IMR-90 (cell line): ENCODE measurements around the gene ASAP2. TPM values are rescaled to one million over a fixed set of nuclear protein-coding genes. Genes with fewer than 3 reads are reported as not detected.

ENCODE experiments used
- ATAC-seq: fragments of 200-7000 bp; cut with Tn5 transposase; 2 replicates; pipeline ENCODE4 v1.9.1; 2020; ENCODE audit warnings: low read depth, mild to moderate bottlenecking, moderate library complexity
- BruUV-seq: library from RNA; stranded (reverse); fragments of 400-500 nt; replicated peaks from 2 replicates; lab custom pipeline; 2021; lab: Mats Ljungman, UMichigan
- CTCF ChIA-PET: fragments of 300-600 bp; formaldehyde crosslinking; extraction: SDS; loops from one replicate; lab custom pipeline; 2021; ENCODE audit warnings: antibody characterized with exemption; lab: Yijun Ruan, JAX
- POLR2A ChIA-PET: fragments of 300-600 bp; sonication (Branson Sonifier 250); formaldehyde crosslinking; loops from one replicate; lab custom pipeline; 2022; ENCODE audit warnings: antibody characterized with exemption; ENCODE audit not compliant: unreplicated experiment; lab: Charles Lee
- DNase-seq: peaks from one replicate; pipeline ENCODE4 v3.0.0; 2013
- H2AFZ ChIP-seq: replicated peaks from 2 replicates; pipeline ENCODE3; 2013; ENCODE audit warnings: low read length, mild to moderate bottlenecking; ENCODE audit not compliant: poor library complexity
- H2AK5ac ChIP-seq: 2 replicates; pipeline ENCODE4 v1.6.1; 2013; ENCODE audit warnings: low read depth, low read length, inconsistent platforms
- H2AK9ac ChIP-seq: replicated peaks from 2 replicates; pipeline ENCODE3; 2013; ENCODE audit warnings: mild to moderate bottlenecking, low read depth, low read length, moderate library complexity; ENCODE audit not compliant: poor library complexity
- H2BK120ac ChIP-seq: 2 replicates; pipeline ENCODE4 v1.6.1; 2013; ENCODE audit warnings: low read depth, low read length, inconsistent platforms
- H2BK15ac ChIP-seq: 3 replicates; pipeline ENCODE4 v1.6.1; 2013; ENCODE audit warnings: low read depth, low read length, inconsistent platforms
- H2BK20ac ChIP-seq: 2 replicates; pipeline ENCODE4 v1.6.1; 2013; ENCODE audit warnings: low read depth, mild to moderate bottlenecking, inconsistent platforms, low read length, moderate library complexity
- H2BK5ac ChIP-seq: 2 replicates; pipeline ENCODE4 v1.6.1; 2013; ENCODE audit warnings: mild to moderate bottlenecking, low read depth, low read length, inconsistent platforms; ENCODE audit not compliant: poor library complexity, severe bottlenecking
- H3K14ac ChIP-seq: replicated peaks from 2 replicates; pipeline ENCODE4 v1.6.1; 2013; ENCODE audit warnings: low read depth, low read length, inconsistent platforms
- H3K18ac ChIP-seq: 2 replicates; pipeline ENCODE4 v1.6.1; 2013; ENCODE audit warnings: low read depth, low read length, control low read depth
- H3K23ac ChIP-seq: 2 replicates; pipeline ENCODE4 v1.6.1; 2013; ENCODE audit warnings: low read depth, low read length, inconsistent platforms
- H3K27ac ChIP-seq: 2 replicates; pipeline ENCODE4 v1.5.1; 2013; ENCODE audit warnings: mild to moderate bottlenecking, control low read depth, low read length; ENCODE audit not compliant: insufficient read depth
- H3K27me3 ChIP-seq: 2 replicates; pipeline ENCODE4 v1.6.1; 2013; ENCODE audit warnings: low read length; ENCODE audit not compliant: control insufficient read depth, insufficient read depth
- H3K36me3 ChIP-seq: 2 replicates; pipeline ENCODE4 v1.6.1; 2013; ENCODE audit warnings: low read length, mixed read lengths; ENCODE audit not compliant: control insufficient read depth, insufficient read depth
- H3K4ac ChIP-seq: 2 replicates; pipeline ENCODE4 v1.6.1; 2013; ENCODE audit warnings: low read depth, low read length, inconsistent platforms
- H3K4me1 ChIP-seq: 2 replicates; pipeline ENCODE4 v1.6.1; 2013; ENCODE audit warnings: low read length, mixed read lengths; ENCODE audit not compliant: control insufficient read depth, insufficient read depth
- H3K4me2 ChIP-seq: 2 replicates; pipeline ENCODE4 v1.6.1; 2013; ENCODE audit warnings: low read depth, mild to moderate bottlenecking, control low read depth, low read length, moderate library complexity
- H3K4me3 ChIP-seq: 2 replicates; pipeline ENCODE4 v1.5.1; 2013; ENCODE audit warnings: low read depth, mild to moderate bottlenecking, control low read depth, low read length, moderate library complexity; ENCODE audit not compliant: insufficient read depth
- H3K56ac ChIP-seq: 2 replicates; pipeline ENCODE4 v1.6.1; 2013; ENCODE audit warnings: low read length, inconsistent platforms; ENCODE audit not compliant: insufficient read depth; ENCODE audit errors: extremely low read depth
- H3K79me1 ChIP-seq, 2 experiments: 2 replicates each; pipeline ENCODE4 v1.6.1; 2013; ENCODE audit warnings: low read length in 2 of 2, inconsistent platforms in 1 of 2, low read depth in 1 of 2
- H3K9ac ChIP-seq: 2 replicates; pipeline ENCODE4 v1.6.1; 2013; ENCODE audit warnings: low read depth, low read length, control low read depth
- H3K9me1 ChIP-seq: 2 replicates; pipeline ENCODE4 v1.6.1; 2013; ENCODE audit warnings: low read length, inconsistent platforms; ENCODE audit not compliant: insufficient read depth
- H3K9me3 ChIP-seq: 2 replicates; pipeline ENCODE4 v1.6.1; 2013; ENCODE audit warnings: low read length; ENCODE audit not compliant: control insufficient read depth, insufficient read depth
- H4K20me1 ChIP-seq: 2 replicates; pipeline ENCODE4 v1.6.1; 2013; ENCODE audit warnings: low read length, inconsistent platforms; ENCODE audit not compliant: insufficient read depth
- H4K5ac ChIP-seq: 2 replicates; pipeline ENCODE4 v1.6.1; 2013; ENCODE audit warnings: mild to moderate bottlenecking, low read depth, low read length, control low read depth
- H4K8ac ChIP-seq, 2 experiments: 2 replicates each; pipeline ENCODE4 v1.6.1; 2013; ENCODE audit warnings: low read depth in 2 of 2, low read length in 2 of 2, control low read depth in 1 of 2, inconsistent platforms in 1 of 2
- H4K91ac ChIP-seq: 2 replicates; pipeline ENCODE4 v1.6.1; 2013; ENCODE audit warnings: low read depth, low read length, inconsistent platforms; ENCODE audit not compliant: insufficient read depth
- MAFK ChIP-seq: IDR thresholded peaks from 2 replicates; pipeline ENCODE4 v1.6.1; 2012; ENCODE audit warnings: low read depth, low read length, improper control_type of control experiment
- RAD21 ChIP-seq: IDR thresholded peaks from 2 replicates; pipeline ENCODE4 v1.6.1; 2012; ENCODE audit warnings: low read length, improper control_type of control experiment
- WGBS, 2 experiments: methylation state at CpG; one replicate each; pipeline versions ENCODE4 v1.1.5 to v1.1.7; 2013; ENCODE audit warnings: missing lambda C conversion rate in 2 of 2; ENCODE audit not compliant: insufficient read length in 1 of 2; ENCODE audit errors: extremely low coverage in 2 of 2; 5-methylcytosine and 5-hydroxymethylcytosine counted together
- dilution Hi-C: fragments of 300-500 bp; cut with HindIII; formaldehyde crosslinking; loops from one replicate; pipeline ENCODE4 v1.14.3; 2018; ENCODE audit warnings: low sequenced_read_pairs; ENCODE audit not compliant: unreplicated experiment
- in situ Hi-C: fragments of 300-500 bp; cut with MboI; formaldehyde crosslinking; loops from 3 replicates; pipeline ENCODE4 v1.14.3; 2019; ENCODE audit warnings: low sequenced_read_pairs, inconsistent platforms, mixed read lengths
- intact Hi-C: fragments of 100-400 bp; cut with micrococcal nuclease; formaldehyde crosslinking; loops from 2 replicates; pipeline ENCODE4 v1.10.0; 2022
- polyA plus RNA-seq, 3 experiments: library from polyadenylated mRNA; depleted of rRNA; stranded (reverse); fragments of >200 nt; gene quantifications; 2 replicates each; pipeline ENCODE4 v1.2.3, GENCODE V29; 2012; ENCODE audit warnings: low replicate concordance in 1 of 3
- total RNA-seq: library from RNA; depleted of rRNA; stranded (reverse); fragments of >200 nt; gene quantifications from 2 replicates; pipeline ENCODE4 v1.2.3, GENCODE V29; 2012

Gene ASAP2
- total and polyA plus RNA-seq, 2 of the 4 experiments (the other 2 are of a cell fraction) = 19.7 to 28.1 TPM

DNA sequence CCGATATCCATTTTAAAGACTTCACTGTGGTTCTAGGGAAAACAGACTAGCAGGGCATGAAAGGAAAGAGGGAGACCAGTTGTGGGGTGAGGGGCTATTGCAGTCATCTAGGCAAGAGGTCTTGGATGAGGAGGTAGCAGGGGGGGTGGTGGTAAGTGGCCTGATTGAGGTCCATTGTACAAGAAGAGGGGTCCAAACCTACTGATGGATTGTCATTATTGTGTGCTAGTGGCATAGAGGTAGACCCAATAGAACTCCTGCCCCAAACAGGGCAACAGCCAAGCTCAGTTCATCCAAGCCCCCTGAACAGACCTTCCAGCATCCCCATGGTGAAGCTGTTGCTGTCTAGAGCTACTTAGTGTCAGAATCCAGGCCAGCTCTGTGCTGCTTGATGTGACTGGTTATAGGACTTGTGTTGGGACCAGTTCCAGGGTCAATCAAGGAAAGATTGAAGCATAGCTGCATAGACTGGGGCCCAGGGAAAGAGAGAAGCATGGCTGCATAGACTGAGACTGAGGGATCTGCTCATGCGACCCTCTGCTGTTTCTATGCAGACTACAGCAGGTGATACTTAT is 7.0 kb downstream of the ASAP2 start:
- intact Hi-C loops = no loop called here
- H3K4me2 ChIP-seq = no peak overlapping the region

More for the DNA sequence above, 7.0 kb downstream of the ASAP2 start:
- DNase-seq (no peak), ATAC-seq (no peak)
- POLR2A ChIA-PET = no interaction called here
- Histone ChIP-seq H3K9me1 (peaks cover 52% of the 10 kb centered on the region), H3K4ac (no peak overlapping the region), H2AFZ (no peak overlapping the region), H3K9ac (no peak overlapping the region), H2AK5ac (peak overlapping the region; percentile 7; the same call in 1 of the 2 replicates), H2BK5ac (no peak overlapping the region), H4K8ac (0 out of 4 replicates have a peak overlapping the region, but pooled peaks of 1 of the 2 experiments have one; percentile 32), H3K56ac (no peak overlapping the region), H2BK20ac (no peak overlapping the region), H3K9me3 (no peaks in the 10 kb centered on the region), H2AK9ac (peak overlapping the region; percentile 44), H3K14ac (0 out of 2 replicates have a peak overlapping the region, but pooled peaks have one; percentile 57), H3K36me3 (no peaks in the 10 kb centered on the region), H3K23ac (peak overlapping the region; percentile 71; the same call in 1 of the 2 replicates), H3K18ac (no peak overlapping the region), H3K27me3 (no peaks in the 10 kb centered on the region), H3K4me3 (no peak overlapping the region), H3K27ac (no peak overlapping the region), H2BK15ac (no peak overlapping the region), H4K20me1 (peaks cover 71% of the 10 kb centered on the region; the same call in 1 of the 2 replicates), H3K4me1 (peaks cover 25% of the 10 kb centered on the region), H3K79me1 (peaks cover 34 to 68% of the 10 kb centered on the region in 2 experiments), H4K5ac (no peak overlapping the region), H4K91ac (peak overlapping the region; percentile 50; the same call in 1 of the 2 replicates), H2BK120ac (no peak overlapping the region)
- TF ChIP-seq RAD21 (no peak), MAFK (no peak)
- in situ Hi-C loops = no loop called here
- dilution Hi-C loops = no loop called here
- BruUV-seq = no TSS peak
- CTCF ChIA-PET = interaction anchor here (0.6 kb wide), 1 partner anchor 1443 kb away, joined by 5 read pairs; no protein-coding TSS in a partner anchor
- 100% methylated on average over 2 of the region's 2 CpGs; no CpG with 5 or more reads in 1 of the 2 experiments for WGBS, 2 experiments
